HCT116 (cell line): Measurements from ENCODE around the gene SNW1. TPM values are rescaled to one million over a fixed set of nuclear protein-coding genes. Genes with fewer than 3 reads are reported as not detected.

Source experiments
- ATAC-seq: fragments of 200-7000 bp; cut with Tn5 transposase; 2 replicates; pipeline ENCODE4 v1.9.1; 2020; ENCODE audit warnings: mild to moderate bottlenecking, moderate library complexity
- BruUV-seq: library from RNA; stranded (reverse); fragments of 400-500 nt; replicated peaks from 2 replicates; lab custom pipeline; 2021; lab: Mats Ljungman, UMichigan
- CTCF ChIA-PET: fragments of 300-600 bp; sonication (Branson Sonifier 250); formaldehyde crosslinking; loops from one replicate; lab custom pipeline; 2021; ENCODE audit warnings: antibody characterized with exemption; lab: Charles Lee
- POLR2A ChIA-PET: fragments of 300-600, 350-600 bp; sonication (Branson Sonifier 250); formaldehyde crosslinking; loops from one replicate; lab custom pipeline; 2021; ENCODE audit warnings: antibody characterized with exemption; lab: Charles Lee
- RAD21 ChIA-PET, 2 experiments: fragments of 300-600 bp; sonication (Branson Sonifier 250); formaldehyde crosslinking; loops; one replicate each; lab custom pipeline; 2023; ENCODE audit warnings: low total read pairs in 2 of 2; ENCODE audit not compliant: uncharacterized antibody in 2 of 2, unreplicated experiment in 2 of 2, low non-redundant PET in 1 of 2; lab: Charles Lee
- DNase-seq: peaks from one replicate; pipeline ENCODE4 v3.0.0-alpha.2; 2010; ENCODE audit warnings: low read depth, low spot score
- H2AFZ ChIP-seq: fragments of 200-600 bp; shearing (Covaris generic), sonication (generic); 2 replicates; pipeline ENCODE4 v1.6.1; 2017; ENCODE audit warnings: low read depth, mixed run types, mixed read lengths, antibody characterized with exemption, low read length; ENCODE audit not compliant: poor library complexity, severe bottlenecking
- H3K27ac ChIP-seq: 2 replicates; pipeline ENCODE4 v1.5.1; 2012; ENCODE audit warnings: low read depth, low read length
- H3K27me3 ChIP-seq: fragments of 200-600 bp; sonication (generic); 2 replicates; pipeline ENCODE4 v1.6.1; 2016; ENCODE audit warnings: mixed run types, low read length, mixed read lengths; ENCODE audit not compliant: insufficient read depth
- H3K36me3 ChIP-seq, 2 experiments: fragments of 200-500 bp in 1 of 2; fragments of 200-600 bp in 1 of 2; sonication (Bioruptor generic) in 1 of 2; sonication (generic) in 1 of 2; 2 replicates each; pipeline versions ENCODE4 v1.5.1 to v1.6.1; 2014 to 2016; ENCODE audit warnings: low read length in 2 of 2, inconsistent platforms in 1 of 2, mixed read lengths in 1 of 2, mixed run types in 1 of 2; ENCODE audit not compliant: insufficient read depth in 2 of 2, control insufficient read depth in 1 of 2
- H3K4me1 ChIP-seq, 2 experiments: fragments of 200-600 bp in 1 of 2; sonication (generic) in 1 of 2; 2 replicates each; pipeline versions ENCODE4 v1.5.1 to v1.6.1; 2012 to 2017; ENCODE audit warnings: low read length in 2 of 2, inconsistent platforms in 1 of 2, mild to moderate bottlenecking in 1 of 2, mixed read lengths in 1 of 2, mixed run types in 1 of 2, moderate library complexity in 1 of 2; ENCODE audit not compliant: insufficient read depth in 2 of 2, control insufficient read depth in 1 of 2
- H3K4me2 ChIP-seq: fragments of 200-600 bp; sonication (generic); 2 replicates; pipeline ENCODE4 v1.6.1; 2017; ENCODE audit warnings: mixed run types, low read length, mixed read lengths
- H3K4me3 ChIP-seq, 2 experiments: fragments of 200-600 bp in 1 of 2; sonication (generic) in 1 of 2; replicated peaks in 1 of 2; 2 replicates each; pipeline ENCODE4 v1.5.1; 2011 to 2016; ENCODE audit warnings: low read length in 2 of 2, control low read depth in 1 of 2, low read depth in 1 of 2, mild to moderate bottlenecking in 1 of 2, mixed read lengths in 1 of 2, mixed run types in 1 of 2
- H3K79me2 ChIP-seq: fragments of 200-600 bp; sonication (generic); 2 replicates; pipeline ENCODE4 v1.6.1; 2017; ENCODE audit warnings: mild to moderate bottlenecking, mixed run types, low read length, moderate library complexity, mixed read lengths; ENCODE audit not compliant: insufficient read depth
- H3K9ac ChIP-seq: fragments of 200-600 bp; sonication (generic); 2 replicates; pipeline ENCODE4 v1.6.1; 2016; ENCODE audit warnings: low read length, mixed read lengths
- H3K9me2 ChIP-seq: fragments of 200-600 bp; sonication (generic), shearing (Covaris generic); 2 replicates; pipeline ENCODE4 v1.6.1; 2017; ENCODE audit warnings: mixed run types, mild to moderate bottlenecking, moderate library complexity; ENCODE audit not compliant: insufficient read depth
- H3K9me3 ChIP-seq, 2 experiments: fragments of 200-500 bp in 1 of 2; fragments of 200-600 bp in 1 of 2; sonication (Bioruptor generic) in 1 of 2; sonication (generic) in 1 of 2; 2 replicates each; pipeline ENCODE4 v1.6.1; 2014 to 2017; ENCODE audit warnings: low read length in 2 of 2, mixed read lengths in 2 of 2, inconsistent platforms in 1 of 2, low read depth in 1 of 2, mild to moderate bottlenecking in 1 of 2, mixed run types in 1 of 2, moderate library complexity in 1 of 2; ENCODE audit not compliant: control insufficient read depth in 1 of 2, insufficient read depth in 1 of 2
- H4K20me1 ChIP-seq: fragments of 200-600 bp; sonication (generic), shearing (Covaris generic); 2 replicates; pipeline ENCODE4 v1.6.1; 2017; ENCODE audit warnings: mixed run types, mild to moderate bottlenecking, moderate library complexity; ENCODE audit not compliant: insufficient read depth
- CBX3 ChIP-seq: IDR thresholded peaks from 2 replicates; pipeline ENCODE4 v1.6.1; 2012; ENCODE audit warnings: low read depth
- CEBPB ChIP-seq: IDR thresholded peaks from 2 replicates; pipeline ENCODE4 v1.6.1; 2012; ENCODE audit warnings: low read depth
- CTCF ChIP-seq, 3 experiments: fragments of 200-600 bp in 1 of 3; sonication (generic) in 1 of 3; IDR thresholded peaks in 2 of 3; conservative IDR thresholded peaks in 1 of 3; 2 replicates each; pipeline ENCODE4 v1.5.1; 2012 to 2017; ENCODE audit warnings: low read depth in 2 of 3, low read length in 2 of 3, antibody characterized with exemption in 1 of 3, borderline replicate concordance in 1 of 3, control low read depth in 1 of 3, mild to moderate bottlenecking in 1 of 3, mixed read lengths in 1 of 3, mixed run types in 1 of 3, moderate library complexity in 1 of 3; ENCODE audit not compliant: insufficient read depth in 1 of 3
- EGR1 ChIP-seq: IDR thresholded peaks from 2 replicates; pipeline ENCODE4 v1.6.1; 2012; ENCODE audit warnings: low read depth
- ELF1 ChIP-seq: IDR thresholded peaks from 2 replicates; pipeline ENCODE4 v1.6.1; 2012; ENCODE audit warnings: low read depth, borderline replicate concordance
- EZH2 ChIP-seq: fragments of 200-600 bp; sonication (generic); IDR thresholded peaks from 2 replicates; pipeline ENCODE4 v1.6.1; 2017; ENCODE audit warnings: antibody characterized with exemption, mixed run types
- EZH2phosphoT487 ChIP-seq: fragments of 200-600 bp; IDR thresholded peaks from 2 replicates; pipeline ENCODE4 v1.6.1; 2018; ENCODE audit warnings: antibody characterized with exemption, borderline replicate concordance
- FOSL1 ChIP-seq: IDR thresholded peaks from 2 replicates; pipeline ENCODE4 v1.6.1; 2012; ENCODE audit warnings: low read depth
- JUND ChIP-seq: IDR thresholded peaks from 2 replicates; pipeline ENCODE4 v1.6.1; 2012
- MAX ChIP-seq: IDR thresholded peaks from 2 replicates; pipeline ENCODE4 v1.6.1; 2012
- POLR2A ChIP-seq: IDR thresholded peaks from 2 replicates; pipeline ENCODE4 v1.7.0; 2011; ENCODE audit warnings: borderline replicate concordance; ENCODE audit not compliant: insufficient read depth, insufficient read length; ENCODE audit errors: extremely low read depth
- POLR2AphosphoS5 ChIP-seq: IDR thresholded peaks from 2 replicates; pipeline ENCODE4 v1.6.1; 2011; ENCODE audit warnings: mild to moderate bottlenecking, low read depth, low read length, moderate library complexity
- RAD21 ChIP-seq: IDR thresholded peaks from 2 replicates; pipeline ENCODE4 v1.6.1; 2012; ENCODE audit warnings: low read depth, mild to moderate bottlenecking
- SIN3A ChIP-seq: IDR thresholded peaks from 2 replicates; pipeline ENCODE4 v1.6.1; 2012; ENCODE audit warnings: low read depth
- YY1 ChIP-seq: IDR thresholded peaks from 2 replicates; pipeline ENCODE4 v1.6.1; 2011; ENCODE audit warnings: low read length, low read depth, moderate library complexity, mild to moderate bottlenecking; ENCODE audit not compliant: insufficient replicate concordance; ENCODE audit errors: extremely low read depth
- ZFX ChIP-seq: fragments of 450-650 bp; IDR thresholded peaks from 2 replicates; pipeline ENCODE4 v1.6.1; 2017
- intact Hi-C: fragments of 100-400 bp; cut with micrococcal nuclease; formaldehyde crosslinking; loops from 2 replicates; pipeline ENCODE4 v1.10.0; 2022
- total RNA-seq: library from RNA; stranded (reverse); gene quantifications from one replicate; pipeline ENCODE4 v1.2.1, GENCODE V29; 2021; ENCODE audit not compliant: unreplicated experiment

The SNW1 gene
- total RNA-seq, 1 experiment from 2014 or later = 102 TPM

GRCh38 chr14:77763316-77763715 is 2.4 kb upstream of the SNW1 start (continued):
- TF ChIP-seq CTCF (IDR thresholded peaks at IDR 0.05 in 2 of 3, conservative IDR thresholded peaks at IDR 0.05 in 1 of 3; ENCODE audit: borderline replicate concordance in 1 of 3, insufficient read depth in 1 of 3, low read depth in 2 of 3, low read length in 2 of 3) (no peak), CBX3 (no peak), EZH2phosphoT487 (no peak)

- BruUV-seq = TSS peak; percentile 72
- peak overlapping the region; percentile 70 to 92 for H3K4me3 ChIP-seq
- CTCF ChIA-PET = interaction anchor here (0.5 to 1.3 kb wide), 3 partner anchors 21 to 39 kb away, joined by 3 to 5 read pairs (median 3); partner anchors contain the start of gene ADCK1
These were observed 412 bp upstream of the SNW1 start for GRCh38 chr14:77761205-77761931.

More at GRCh38 chr14:77761205-77761931, 412 bp upstream of the SNW1 start:
- ChIA-PET RAD21 (no interaction called here), POLR2A (no interaction called here)
- no peaks in the 10 kb centered on the region for H3K27me3 ChIP-seq
- peaks cover 7% of the 10 kb centered on the region; the same call in 1 of the 2 replicates for H4K20me1 ChIP-seq
- intact Hi-C loops = loop anchor here (2.0 kb wide), 1 partner anchor 39 kb away; the partner anchor contains the start of gene ADCK1
- no peaks in the 10 kb centered on the region for H3K9me2 ChIP-seq
- H3K9ac ChIP-seq = peak overlapping the region; percentile 92
- peak overlapping the region; percentile 90 for H2AFZ ChIP-seq
- no peaks in the 10 kb centered on the region for H3K9me3 ChIP-seq
- peak overlapping the region; percentile 89 for H3K4me2 ChIP-seq
- H3K27ac ChIP-seq = peak overlapping the region; percentile 0; the same call in 1 of the 2 replicates
- ATAC-seq (peak; percentile 64), DNase-seq (no peak)
- TF ChIP-seq POLR2AphosphoS5 = no peak
- TF ChIP-seq POLR2A = no peak
- peak; percentile 22 for TF ChIP-seq RAD21
- peak; percentile 10 to 53 (median 49); a peak in 5 of 6 replicates for TF ChIP-seq CTCF (IDR thresholded peaks at IDR 0.05 in 2 of 3, conservative IDR thresholded peaks at IDR 0.05 in 1 of 3; ENCODE audit: borderline replicate concordance in 1 of 3, insufficient read depth in 1 of 3, low read depth in 2 of 3, low read length in 2 of 3)
- TF ChIP-seq SIN3A = no peak
- peak; percentile 3; the same call in 1 of the 2 replicates for TF ChIP-seq ELF1
- no peak for TF ChIP-seq JUND
- no peak for TF ChIP-seq FOSL1
- TF ChIP-seq ZFX = no peak
- TF ChIP-seq EZH2 = no peak
- peak; percentile 55; the same call in 1 of the 2 replicates for TF ChIP-seq CEBPB
- no peak for TF ChIP-seq EGR1
- TF ChIP-seq MAX = no peak
- no peak for TF ChIP-seq YY1
- H3K36me3 ChIP-seq = 0 out of 4 replicates have a peak, but pooled peaks cover 0 to 6% of the 10 kb centered on the region in 2 experiments
- H3K4me1 ChIP-seq = peaks cover 0 to 15% of the 10 kb centered on the region in 2 experiments; a peak in 3 of 4 replicates
- H3K79me2 ChIP-seq = peaks cover 46% of the 10 kb centered on the region
